HG03060 (cell line): ENCODE measurements around the gene TPP2.

Experiments
- ATAC-seq: cut with Tn5 transposase; IDR thresholded peaks from one replicate; pipeline ENCODE4 v1.9.1; 2021; ENCODE audit warnings: low read depth, moderate number of reproducible peaks; ENCODE audit not compliant: unreplicated experiment

TPP2 gene

DNA sequence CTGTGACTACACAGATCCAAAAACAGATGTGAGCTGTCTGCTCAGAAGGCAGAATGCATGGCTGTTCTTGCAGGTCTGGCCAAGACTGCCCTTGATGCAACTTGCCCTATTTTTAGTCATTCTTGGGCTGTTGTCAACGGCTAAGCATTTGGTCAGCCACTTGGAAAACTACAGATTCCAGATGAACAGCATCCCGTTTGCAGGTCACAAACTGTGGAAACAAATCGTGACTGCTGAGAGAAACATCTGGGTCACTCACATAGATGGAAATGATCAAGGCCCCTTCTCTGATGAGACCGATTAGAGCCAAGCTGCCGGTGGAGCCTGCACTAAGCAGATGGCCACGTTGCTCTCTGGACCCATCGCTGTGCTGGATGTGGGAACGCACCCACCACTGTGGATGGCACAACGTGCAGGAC lies 113.5 kb downstream of the TPP2 start:
- no peak for ATAC-seq

DNA sequence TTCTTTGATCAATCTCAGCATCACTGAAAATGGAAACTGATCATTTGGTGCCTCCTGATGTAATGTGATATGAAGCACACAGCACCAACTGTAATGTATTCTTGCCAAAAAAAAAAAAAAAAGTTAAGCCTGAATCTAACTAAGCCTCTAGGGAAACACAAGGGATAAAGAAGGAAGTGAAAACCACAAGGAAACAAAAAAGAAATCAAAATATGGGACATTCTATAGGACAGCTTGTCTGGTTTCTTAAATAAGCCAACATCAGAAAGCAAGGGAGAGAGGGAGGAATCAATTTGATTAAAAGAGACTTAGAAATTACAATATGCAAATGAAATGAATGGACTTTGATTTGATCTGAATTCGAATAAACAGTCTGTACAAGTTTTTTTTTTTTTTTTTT lies 118.7 kb downstream of the TPP2 start:
- ATAC-seq: no peak

DNA sequence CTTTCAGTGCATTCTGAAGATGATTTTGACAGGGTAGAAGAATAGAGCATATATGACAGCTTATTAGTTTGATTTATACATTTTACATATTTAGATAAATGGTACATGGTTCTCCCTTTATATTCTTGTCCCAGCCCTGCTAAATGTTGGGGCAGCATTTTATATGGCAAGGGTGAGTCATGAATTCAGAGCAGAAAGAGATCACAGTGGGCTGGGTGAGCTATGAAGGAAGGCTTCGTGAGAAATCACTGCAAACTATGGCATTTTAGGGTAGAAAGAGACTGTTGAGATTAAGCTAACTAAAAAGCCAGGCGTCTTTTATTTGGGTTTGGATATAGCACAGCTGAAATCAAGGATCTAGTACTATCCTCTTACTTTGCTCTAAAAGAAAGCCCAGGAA lies 122.0 kb downstream of the TPP2 start:
- ATAC-seq: no peak

DNA sequence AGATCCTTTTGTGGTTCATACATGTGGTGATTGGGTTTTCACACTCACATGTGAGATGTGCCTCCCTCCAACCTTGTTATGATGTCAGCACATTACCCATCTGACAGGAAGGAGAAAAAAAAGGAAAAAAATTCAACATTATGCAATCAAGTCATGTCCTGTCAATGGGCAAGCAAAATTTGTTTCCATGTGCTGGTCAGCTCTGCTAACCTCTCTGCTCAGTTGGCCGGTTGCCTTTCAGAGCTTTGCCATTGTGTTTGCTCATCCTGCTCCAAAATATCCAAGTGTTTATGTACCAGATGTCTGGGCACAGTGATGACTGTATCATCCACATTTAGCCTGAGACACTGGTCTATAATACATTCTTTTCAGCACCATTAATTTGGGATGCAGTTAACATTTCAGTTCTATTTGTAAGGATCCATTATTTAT lies 125.0 kb downstream of the TPP2 start:
- ATAC-seq: no peak

DNA sequence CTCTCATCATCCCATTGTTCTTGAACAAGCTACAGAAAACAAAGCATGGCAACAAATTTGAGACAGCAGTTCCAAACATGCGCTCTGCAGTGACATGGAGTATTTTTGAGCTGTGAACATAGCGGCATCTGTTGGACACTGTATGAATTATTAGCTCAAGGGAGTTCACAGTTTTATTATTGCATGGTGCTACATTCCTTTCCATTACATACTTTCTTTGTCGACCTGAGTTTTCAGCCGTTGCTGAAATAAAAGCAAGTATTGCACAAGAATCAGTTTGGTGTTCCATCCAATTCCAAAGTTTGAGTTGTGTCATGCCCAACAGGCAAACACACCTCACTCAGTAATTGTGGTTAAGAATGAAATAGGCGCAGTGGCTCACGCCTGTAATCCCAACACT lies 128.1 kb downstream of the TPP2 start:
- ATAC-seq: no peak

DNA sequence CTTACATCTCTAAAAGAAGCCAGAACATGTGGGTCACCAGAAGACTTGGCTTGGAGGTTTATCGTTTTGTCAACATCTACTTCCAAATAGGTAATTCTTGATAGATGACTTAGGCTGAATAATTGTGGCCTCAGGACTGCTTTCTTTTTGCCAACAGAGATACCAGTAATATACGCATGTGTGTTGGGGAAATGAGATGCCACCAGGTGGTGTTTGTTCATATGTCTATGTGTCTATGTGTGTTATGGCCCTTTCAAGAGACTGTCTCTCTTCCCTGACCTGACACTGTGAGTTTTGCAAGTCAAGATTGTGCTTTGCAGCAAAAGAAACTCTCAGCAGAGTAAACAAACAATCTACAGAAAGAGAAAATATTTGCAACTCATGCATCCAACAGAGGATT lies 129.6 kb downstream of the TPP2 start:
- no peak for ATAC-seq
